GM18870 (cell line): ENCODE measurements around the gene TEKT3.

ENCODE experiments used
- ATAC-seq: cut with Tn5 transposase; IDR thresholded peaks from one replicate; pipeline ENCODE4 v1.9.1; 2021; ENCODE audit warnings: moderate library complexity; ENCODE audit not compliant: unreplicated experiment

The TEKT3 gene

DNA sequence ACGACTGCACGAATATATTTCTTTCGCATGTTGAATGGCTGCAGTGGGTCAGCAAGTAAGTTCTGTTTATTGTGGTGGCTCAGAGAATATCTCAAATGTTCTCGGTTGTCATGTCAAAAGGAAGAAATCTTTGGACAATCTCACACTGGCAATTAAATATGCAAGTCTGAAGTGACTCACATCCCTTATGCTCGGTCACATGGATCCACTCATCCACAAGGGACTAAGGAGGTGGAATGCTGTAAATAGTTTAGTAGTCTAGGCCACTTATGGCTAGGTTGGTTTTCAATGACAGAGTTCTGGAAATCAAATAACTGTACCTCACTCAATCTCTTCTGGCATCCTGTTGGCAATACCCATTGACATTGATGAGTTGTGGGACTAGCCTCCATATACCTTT is 43.2 kb downstream of the TEKT3 start:
- ATAC-seq, result no peak

- ATAC-seq, result no peak
Measured at GRCh38 chr17:15293558-15293957, 47.8 kb downstream of the TEKT3 start.

DNA sequence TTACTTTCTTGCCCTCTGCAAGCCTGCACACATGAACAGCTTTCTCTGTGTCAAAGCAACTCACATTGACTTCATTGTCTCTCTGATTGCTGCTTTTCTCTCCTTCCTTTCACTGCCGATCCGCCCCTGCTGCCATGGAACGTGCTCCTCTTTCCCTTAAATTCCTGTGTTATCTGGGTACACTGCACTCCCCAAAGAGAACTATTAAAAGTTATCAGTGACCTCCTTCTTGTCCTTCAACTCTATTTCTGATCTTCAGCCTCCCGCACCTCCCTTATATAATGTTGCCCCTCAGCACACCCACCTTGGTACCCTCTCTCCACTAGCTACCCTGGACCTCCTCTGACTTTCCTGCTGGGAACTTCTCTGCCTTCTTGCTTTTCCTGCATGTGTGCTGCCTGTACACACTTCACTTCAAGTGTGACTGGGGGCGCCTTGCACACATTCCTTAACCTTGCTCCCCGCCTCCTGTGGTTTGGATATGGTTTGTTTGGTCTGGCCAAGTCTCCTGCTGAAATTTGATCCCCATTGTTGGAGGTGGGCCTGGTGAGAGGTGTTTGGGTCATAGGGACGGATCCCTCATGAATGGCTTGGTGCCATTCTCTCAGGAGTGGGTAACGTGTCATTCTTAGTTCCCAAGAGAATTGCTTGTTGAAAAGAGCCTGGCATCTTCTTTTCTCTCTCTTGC is 49.6 kb downstream of the TEKT3 start:
- no peak for ATAC-seq

GRCh38 chr17:15290605-15291004 is 50.8 kb downstream of the TEKT3 start:
- no peak for ATAC-seq

DNA sequence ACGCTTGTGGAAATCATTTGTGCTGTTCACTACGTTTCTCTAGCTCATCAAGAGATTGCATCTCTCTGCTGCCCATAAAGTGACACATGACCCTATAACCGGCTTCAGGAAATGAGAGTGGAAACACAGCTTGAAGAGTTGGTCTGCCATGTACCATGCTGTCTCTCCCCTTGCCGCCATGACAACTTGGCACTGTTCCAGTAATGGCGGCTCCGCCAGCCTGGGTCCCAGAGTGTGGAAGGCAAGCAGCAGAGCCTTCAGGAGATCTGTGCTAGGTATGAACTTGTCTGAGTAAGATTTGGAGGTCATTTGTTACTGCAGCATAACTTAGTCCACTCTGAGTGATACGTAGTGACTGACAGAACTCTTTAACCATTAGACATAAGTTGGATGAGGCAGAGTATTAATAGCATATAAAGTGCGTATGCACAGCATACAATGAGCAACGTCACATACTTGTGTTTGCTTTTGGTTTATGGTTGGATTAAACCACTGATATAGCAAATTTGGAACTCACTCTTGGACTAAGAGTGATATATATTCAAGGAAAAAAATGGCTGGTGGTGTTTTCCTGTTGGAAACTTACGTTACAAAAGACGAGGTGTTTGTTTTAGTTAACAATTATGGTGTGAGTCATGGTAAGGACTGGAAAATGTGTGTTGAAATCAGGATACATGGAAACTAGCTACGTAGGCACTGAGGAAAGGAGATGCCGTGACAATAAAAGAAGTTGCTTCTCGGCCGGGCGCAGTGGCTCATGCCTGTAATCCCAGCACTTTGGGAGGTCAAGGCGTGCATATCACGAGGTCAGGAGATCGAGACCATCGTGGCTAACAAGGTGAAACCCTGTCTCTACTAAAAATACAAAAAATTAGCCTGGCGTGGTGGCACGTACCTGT is 51.9 kb downstream of the TEKT3 start:
- no peak for ATAC-seq

GRCh38 chr17:15288859-15289258 is 52.5 kb downstream of the TEKT3 start:
- ATAC-seq, result no peak

DNA sequence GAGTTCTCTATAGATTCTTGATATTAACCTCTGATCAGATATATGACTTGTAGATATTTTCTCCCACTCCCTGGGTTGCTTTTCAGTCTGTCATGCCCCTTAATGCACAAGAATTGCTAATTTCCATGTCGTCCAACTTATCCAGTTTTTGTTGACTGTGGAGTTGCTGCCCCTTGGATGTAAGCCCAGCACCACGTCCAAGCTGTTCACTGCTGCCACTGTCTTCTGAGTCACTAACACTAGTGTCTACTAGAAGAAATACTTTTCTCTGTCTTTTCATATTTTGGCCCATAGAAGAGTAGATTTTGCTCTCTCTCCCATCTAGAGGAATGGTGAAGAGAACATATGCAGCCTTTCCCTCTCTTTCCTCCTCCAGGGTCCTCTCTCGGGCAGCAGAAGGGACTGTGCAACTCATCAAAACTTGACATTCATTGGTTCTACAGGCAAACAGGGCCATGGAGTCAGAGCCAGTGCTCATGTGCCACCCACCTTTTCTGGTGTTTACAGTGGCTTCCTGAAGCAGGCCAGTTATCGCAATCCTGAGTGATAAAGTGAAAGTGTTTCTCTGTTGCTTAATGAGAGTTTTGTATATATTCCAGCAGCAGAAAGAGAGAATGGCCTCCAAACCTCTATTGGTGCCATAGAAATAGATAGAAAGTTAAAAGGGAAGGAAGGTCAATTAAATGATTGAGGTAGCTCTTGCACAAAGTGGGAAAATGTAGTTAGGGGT is 53.7 kb downstream of the TEKT3 start:
- ATAC-seq, result no peak

DNA sequence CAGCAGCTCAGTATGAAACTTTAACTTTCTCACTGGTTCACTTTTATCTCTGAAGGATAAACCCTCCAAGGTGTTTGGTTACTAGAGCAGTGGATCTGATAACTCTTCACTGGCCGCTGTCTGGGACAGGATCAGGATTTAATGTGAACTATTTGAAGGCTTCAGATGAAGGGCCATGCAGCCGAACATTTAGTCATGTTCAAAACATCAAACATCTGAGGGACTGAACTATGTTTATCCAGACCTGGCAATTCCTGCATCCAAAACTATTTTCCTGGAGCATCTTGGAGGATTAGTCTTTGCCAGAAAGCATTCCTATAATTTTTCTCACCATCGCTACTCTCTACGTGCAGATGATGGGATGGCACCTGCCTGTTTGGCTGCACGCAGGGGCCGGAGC is 55.9 kb downstream of the TEKT3 start:
- ATAC-seq, result no peak

DNA sequence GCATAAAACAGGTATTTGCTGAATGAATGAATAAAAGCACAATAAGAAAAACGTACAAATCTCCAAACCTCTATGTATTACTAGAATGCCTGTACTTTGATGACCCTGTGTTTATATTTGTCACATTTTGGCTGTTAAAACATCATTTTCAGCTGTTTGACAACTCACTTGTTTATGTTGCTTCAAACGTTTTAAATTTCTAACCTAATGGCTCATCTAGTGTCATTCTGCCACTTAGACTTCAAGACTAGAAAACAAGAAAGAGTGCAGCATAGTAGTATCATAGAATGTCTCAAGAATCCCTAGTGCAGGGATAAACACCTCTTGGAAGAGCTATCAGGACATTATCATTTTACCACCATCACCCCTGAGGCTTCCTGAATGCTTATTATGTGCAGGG is 56.9 kb downstream of the TEKT3 start:
- ATAC-seq, result no peak

DNA sequence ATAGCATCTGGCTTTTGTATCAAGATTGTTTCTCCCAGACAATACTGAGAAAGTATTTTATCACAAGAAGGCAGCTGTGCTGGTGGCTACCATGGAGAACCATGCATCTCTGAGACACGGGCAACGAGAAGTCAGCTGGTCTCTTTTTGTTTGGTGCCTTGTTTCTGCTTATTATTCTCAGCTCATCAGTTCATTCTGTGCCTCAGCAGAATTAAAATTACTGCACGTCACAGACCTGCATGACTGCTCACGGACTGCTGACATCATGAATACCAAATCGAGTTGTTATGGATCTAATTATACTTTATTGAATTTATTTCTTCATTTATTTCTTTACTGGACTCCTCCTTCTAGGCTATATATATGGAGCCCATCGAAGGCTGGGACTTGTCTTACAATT is 57.3 kb downstream of the TEKT3 start:
- no peak for ATAC-seq

DNA sequence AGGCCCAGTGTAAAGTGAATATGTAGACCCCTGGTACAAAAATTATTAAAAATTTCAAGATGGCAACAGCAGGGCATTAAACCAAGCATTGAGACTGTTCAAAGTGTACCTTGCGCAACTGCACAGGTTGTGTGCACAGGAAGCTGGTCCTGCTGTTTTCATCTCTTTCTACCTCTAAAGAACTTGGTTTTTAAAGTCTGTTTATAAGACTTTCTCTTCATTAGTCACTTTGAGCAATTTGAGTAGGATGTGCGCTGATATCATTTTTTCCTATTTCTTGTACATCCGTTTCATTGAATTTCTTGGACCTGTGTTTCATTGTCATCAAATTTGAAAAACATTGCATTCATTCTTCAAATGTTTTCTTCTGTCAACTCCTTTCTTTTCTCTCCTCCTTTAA is 59.5 kb downstream of the TEKT3 start:
- ATAC-seq, result no peak

DNA sequence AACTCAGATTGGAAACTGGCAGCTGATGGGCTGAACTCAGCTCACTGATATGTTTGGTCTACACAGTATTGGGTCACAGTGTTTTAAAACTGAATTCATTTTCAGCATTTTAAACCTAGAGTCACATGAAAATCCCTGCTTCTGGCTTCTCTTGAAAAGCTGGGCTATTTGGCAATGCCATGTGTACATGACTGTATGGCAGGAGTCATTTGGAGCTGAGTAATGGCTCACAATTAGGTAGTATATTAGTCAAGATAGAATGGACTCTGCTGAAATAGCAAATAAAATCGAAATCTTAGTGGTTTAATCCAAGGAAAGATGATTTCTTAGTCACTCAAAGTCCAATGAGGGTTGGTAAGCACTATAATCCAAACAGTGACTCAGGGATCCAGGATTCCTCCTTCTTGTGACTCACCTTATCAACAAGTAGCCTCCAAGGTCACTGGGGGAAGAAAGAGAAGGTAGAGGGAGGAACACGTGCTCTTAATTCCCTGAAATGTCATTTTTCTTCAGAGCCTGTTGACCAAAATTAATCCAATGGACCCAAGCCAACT is 62.4 kb downstream of the TEKT3 start:
- ATAC-seq, result no peak

DNA sequence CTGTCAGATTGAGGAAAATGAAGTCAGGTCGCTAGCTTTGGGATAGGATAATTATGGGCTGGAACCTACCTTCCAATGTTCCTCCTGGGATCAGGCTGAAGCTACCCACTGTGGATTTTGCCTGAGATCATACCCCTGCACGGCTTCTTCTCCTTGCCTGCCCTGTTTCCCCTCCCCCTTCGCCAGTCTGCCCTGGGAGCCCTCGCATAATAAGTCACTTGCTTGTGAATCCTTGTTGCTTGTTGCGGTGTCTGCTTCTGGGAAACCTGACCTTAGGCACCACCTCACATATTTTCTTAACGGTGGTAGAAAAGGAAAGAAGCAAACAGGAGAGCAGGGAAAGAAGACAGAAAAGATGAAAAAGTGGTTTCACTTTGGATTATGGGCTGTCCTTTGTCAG is 63.0 kb downstream of the TEKT3 start:
- no peak for ATAC-seq

DNA sequence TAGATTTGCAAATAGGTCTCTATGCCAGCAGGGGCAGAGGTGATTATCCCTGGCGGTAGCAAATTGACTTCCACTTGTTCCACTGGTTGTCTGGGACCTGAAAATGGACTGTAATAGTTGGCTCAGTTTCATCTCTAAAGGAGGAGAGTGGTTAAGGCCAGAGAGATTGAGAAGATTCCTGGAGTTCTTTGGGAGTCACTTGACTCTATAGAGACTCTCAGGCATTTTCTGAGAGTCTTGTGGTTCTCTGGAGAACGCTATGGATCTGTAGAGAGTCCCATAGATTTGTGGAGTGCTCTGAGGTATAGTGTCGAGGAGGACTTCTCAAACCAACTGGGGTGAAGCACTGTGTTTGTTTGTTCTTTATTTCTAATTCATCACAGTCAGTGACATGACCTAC is 67.4 kb downstream of the TEKT3 start:
- ATAC-seq, result no peak

GRCh38 chr17:15273141-15273793 is 68.1 kb downstream of the TEKT3 start:
- ATAC-seq, result no peak

GRCh38 chr17:15271741-15272140 is 69.7 kb downstream of the TEKT3 start:
- no peak for ATAC-seq

DNA sequence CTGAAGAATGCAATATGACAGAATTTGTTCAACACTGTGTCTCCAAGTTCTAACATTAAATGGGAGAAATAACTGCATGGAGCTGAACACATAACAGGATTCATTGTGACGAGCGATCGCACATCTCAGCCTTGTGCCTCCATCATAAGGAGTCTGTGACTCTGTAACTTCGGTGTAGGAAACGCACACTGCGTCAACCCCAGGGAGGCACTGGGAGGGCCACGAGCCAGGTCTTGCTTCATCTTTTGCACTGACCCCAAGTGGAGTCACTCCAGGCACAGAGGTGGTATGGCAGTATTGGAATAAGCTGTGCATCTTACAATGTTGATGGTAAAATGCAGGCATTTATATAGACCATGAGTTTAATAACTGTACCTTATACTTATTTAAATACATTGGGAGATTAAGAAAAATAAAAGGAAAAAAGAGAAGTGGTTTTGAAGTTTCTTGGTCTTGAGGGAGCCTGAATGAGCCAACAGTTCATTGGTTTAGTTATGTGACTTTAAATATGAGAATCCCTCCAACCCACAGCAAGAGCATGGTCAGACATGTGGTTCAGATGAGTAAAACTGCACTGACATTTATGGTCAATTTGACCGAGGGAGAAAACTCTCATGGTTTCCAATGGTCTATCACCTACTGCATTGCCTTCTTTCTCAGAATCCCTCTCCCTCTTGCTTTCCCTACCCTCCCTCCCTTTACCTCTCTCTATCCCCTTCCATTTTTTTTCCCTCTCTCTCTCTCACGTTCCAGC is 70.6 kb downstream of the TEKT3 start:
- ATAC-seq, result no peak

DNA sequence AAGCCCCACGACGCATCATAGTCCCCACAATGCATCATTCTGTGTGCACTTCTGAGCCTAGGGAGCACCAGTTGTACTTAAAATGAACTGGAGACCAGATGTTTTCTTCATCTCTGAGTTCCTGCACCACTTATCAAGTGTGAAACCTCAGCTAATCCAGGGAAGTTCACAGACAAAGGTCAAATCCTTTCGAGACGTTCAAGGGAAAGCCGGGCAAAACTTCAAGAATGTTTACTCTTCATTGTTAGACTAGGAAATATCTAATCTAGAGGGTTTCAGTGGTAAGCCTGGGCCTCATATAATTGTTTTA is 71.7 kb downstream of the TEKT3 start:
- no peak for ATAC-seq

DNA sequence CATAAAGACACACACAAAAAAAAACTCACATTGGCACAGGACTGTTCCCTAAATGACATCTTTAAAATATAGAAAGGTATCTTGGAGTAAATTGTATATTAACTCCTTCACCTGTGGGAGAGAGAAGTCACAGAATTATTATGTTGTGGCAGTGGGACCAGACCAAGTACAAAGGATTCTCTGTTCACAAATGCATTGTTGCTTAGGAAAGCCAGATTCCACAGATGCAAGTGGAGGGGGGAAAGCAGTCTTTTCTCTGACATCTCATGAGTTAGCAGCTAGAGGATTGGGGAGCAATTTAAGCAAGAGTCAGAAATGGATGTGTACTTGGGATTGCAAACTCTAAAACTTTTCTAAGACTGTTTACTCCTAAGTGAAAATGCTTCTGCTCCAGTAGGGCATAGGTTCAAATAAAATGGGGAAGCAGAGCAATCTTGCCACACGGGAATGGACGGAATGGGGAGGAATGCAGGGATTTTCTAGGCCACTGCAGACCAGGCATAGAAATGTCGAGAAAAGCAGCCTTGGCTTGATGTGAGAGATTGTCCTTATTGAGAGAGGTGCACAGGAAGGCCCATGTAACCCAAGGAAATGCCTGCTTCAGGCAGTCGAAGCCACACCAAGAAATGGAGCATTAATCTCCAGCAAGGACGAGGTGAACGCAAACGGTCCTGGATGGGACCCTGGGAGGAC is 72.2 kb downstream of the TEKT3 start:
- no peak for ATAC-seq

GRCh38 chr17:15268461-15268860 is 72.9 kb downstream of the TEKT3 start:
- no peak for ATAC-seq
